Osteocyte (in vitro differentiated cells): ENCODE measurements around the gene SYT11. TPM values are rescaled to one million over a fixed set of nuclear protein-coding genes. Genes with fewer than 3 reads are reported as not detected.

Experiments used
- DNase-seq: peaks from one replicate; pipeline ENCODE4 v3.0.0; 2021; ENCODE audit warnings: mixed read lengths; ENCODE audit not compliant: unreplicated experiment; ENCODE audit errors: extremely low spot score
- H3K27ac Mint-ChIP-seq: one replicate; pipeline ENCODE4 v1.8.0; 2021; ENCODE audit warnings: mild to moderate bottlenecking, mixed read lengths; ENCODE audit not compliant: unreplicated experiment
- H3K27me3 Mint-ChIP-seq: one replicate; pipeline ENCODE4 v1.8.0; 2021; ENCODE audit warnings: mixed read lengths; ENCODE audit not compliant: unreplicated experiment
- H3K36me3 Mint-ChIP-seq: one replicate; pipeline ENCODE4 v1.8.0; 2021; ENCODE audit warnings: mixed read lengths; ENCODE audit not compliant: unreplicated experiment
- H3K4me1 Mint-ChIP-seq: one replicate; pipeline ENCODE4 v1.8.0; 2021; ENCODE audit warnings: mixed read lengths; ENCODE audit not compliant: unreplicated experiment
- H3K4me3 Mint-ChIP-seq: one replicate; pipeline ENCODE4 v1.8.0; 2021; ENCODE audit warnings: mild to moderate bottlenecking, moderate library complexity, mixed read lengths; ENCODE audit not compliant: unreplicated experiment
- H3K9me3 Mint-ChIP-seq: one replicate; pipeline ENCODE4 v1.8.0; 2021; ENCODE audit warnings: mixed read lengths; ENCODE audit not compliant: unreplicated experiment
- CTCF ChIP-seq: fragments of 200-600 bp; sonication (generic); IDR thresholded peaks from 2 replicates; pipeline ENCODE4 v1.5.0; 2021; ENCODE audit warnings: antibody characterized with exemption, mild to moderate bottlenecking, moderate library complexity
- total RNA-seq: library from RNA; stranded (reverse); gene quantifications from 2 replicates; pipeline ENCODE4 v1.2.1, GENCODE V29; 2021

Gene SYT11
- total RNA-seq, 1 donor from 2014 or later: 5.3 TPM

- Mint-ChIP-seq H3K4me1 (peaks cover 7% of the 10 kb centered on the region), H3K27ac (no peak overlapping the region), H3K9me3 (no peaks in the 10 kb centered on the region), H3K27me3 (no peaks in the 10 kb centered on the region), H3K4me3 (no peak overlapping the region), H3K36me3 (peaks cover 6% of the 10 kb centered on the region)
- TF ChIP-seq CTCF: no peak
- DNase-seq: no peak
These were observed 23.4 kb downstream of the SYT11 start for GRCh38 chr1:155882766-155883165.

DNA sequence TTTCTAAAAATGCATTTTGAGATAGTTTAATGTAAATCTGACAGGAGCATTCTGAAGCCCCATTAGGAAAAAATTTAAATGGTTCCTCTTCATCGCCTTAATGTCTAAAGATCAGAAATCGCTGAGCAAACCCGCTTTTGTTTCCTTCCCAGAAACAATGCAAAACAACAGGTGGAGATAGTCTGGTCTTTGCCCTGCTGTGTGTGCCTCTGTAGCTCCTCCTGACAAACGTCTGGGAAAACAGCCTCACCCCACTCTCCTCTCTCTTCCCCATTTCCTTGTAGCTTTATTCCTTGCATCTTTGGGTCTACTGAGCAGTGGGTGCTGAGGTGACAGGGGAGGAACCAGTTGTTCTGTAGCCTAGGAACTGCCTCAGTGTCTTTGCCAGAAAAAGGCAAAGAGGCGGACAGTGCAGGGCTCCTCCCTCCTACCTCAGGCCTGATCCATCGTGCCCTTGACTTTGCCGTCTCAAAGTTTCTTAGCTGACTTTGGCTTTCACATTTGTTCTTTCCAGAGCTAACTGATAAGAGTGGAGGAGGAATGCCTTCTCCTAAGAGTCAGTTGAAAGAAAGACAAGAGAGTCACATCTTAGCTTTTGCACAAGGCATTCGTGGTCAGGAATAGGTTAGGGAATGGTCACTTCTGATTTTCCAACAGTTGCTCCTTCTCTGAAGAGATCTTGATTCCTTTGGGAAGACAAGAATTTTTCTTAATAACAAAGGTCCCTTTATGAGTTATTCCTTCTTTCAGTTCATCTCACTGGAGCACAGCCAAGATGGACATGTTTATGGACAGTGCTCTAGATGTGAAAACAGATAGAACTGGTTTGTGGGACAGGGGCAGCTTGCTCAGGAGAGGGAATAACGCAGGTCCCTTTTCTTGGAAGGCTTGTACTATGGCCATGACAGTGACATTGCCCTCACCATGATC, 24.9 kb downstream of the SYT11 start:
- H3K27ac Mint-ChIP-seq: no peak overlapping the region
- no peak for DNase-seq
- no peaks in the 10 kb centered on the region for H3K9me3 Mint-ChIP-seq
- no peaks in the 10 kb centered on the region for H3K27me3 Mint-ChIP-seq
- TF ChIP-seq CTCF: no peak
- peaks cover 15% of the 10 kb centered on the region for H3K4me1 Mint-ChIP-seq
- no peak overlapping the region for H3K4me3 Mint-ChIP-seq
- H3K36me3 Mint-ChIP-seq: peaks cover 6% of the 10 kb centered on the region

- Mint-ChIP-seq H3K36me3 (peaks cover 6% of the 10 kb centered on the region), H3K4me1 (peaks cover 15% of the 10 kb centered on the region)
- no peak for DNase-seq
These were observed 25.6 kb downstream of the SYT11 start for GRCh38 chr1:155884982-155885381.

GRCh38 chr1:155888481-155888880, 29.1 kb downstream of the SYT11 start:
- Mint-ChIP-seq H3K4me3 (no peak overlapping the region), H3K27ac (peak overlapping the region; percentile 68), H3K36me3 (no peaks in the 10 kb centered on the region), H3K9me3 (no peaks in the 10 kb centered on the region), H3K4me1 (peaks cover 31% of the 10 kb centered on the region), H3K27me3 (no peaks in the 10 kb centered on the region)
- TF ChIP-seq CTCF: no peak
- DNase-seq: no peak

More at GRCh38 chr1:155884982-155885381, 25.6 kb downstream of the SYT11 start:
- Mint-ChIP-seq H3K4me3 (no peak overlapping the region), H3K27me3 (no peaks in the 10 kb centered on the region), H3K27ac (no peak overlapping the region), H3K9me3 (no peaks in the 10 kb centered on the region)
- TF ChIP-seq CTCF: no peak

DNA sequence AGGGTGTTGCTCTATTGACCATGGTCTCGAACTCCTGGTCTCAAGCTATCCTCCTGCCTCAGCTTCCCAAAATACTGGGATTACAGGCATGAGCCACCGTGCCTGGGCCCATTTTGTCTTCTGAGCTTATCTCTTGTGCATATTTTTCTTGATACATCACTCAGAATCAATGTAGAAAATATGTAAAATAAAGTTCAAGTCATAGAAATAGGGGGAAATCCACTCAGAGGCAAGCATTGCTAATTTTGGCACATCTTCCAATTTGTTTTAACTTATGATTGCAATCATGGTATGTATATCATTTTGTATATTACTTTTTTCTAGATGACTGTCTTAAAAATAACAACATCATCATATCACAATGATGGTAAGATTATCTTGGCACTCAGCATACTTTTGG, 30.2 kb downstream of the SYT11 start:
- DNase-seq: no peak
- H3K36me3 Mint-ChIP-seq: no peaks in the 10 kb centered on the region
- no peak overlapping the region for H3K27ac Mint-ChIP-seq
- no peaks in the 10 kb centered on the region for H3K9me3 Mint-ChIP-seq
- H3K4me1 Mint-ChIP-seq: peaks cover 34% of the 10 kb centered on the region
- no peaks in the 10 kb centered on the region for H3K27me3 Mint-ChIP-seq
- H3K4me3 Mint-ChIP-seq: no peak overlapping the region
- TF ChIP-seq CTCF: no peak
